Neural cell (in vitro differentiated cells): ENCODE results near the gene ZNF692. TPM values are rescaled to one million over a fixed set of nuclear protein-coding genes. Genes with fewer than 3 reads are reported as not detected.

Source experiments
- H2AFZ ChIP-seq: fragments of 200-600, 300-800 bp; sonication (generic), shearing (Covaris generic); 2 replicates; pipeline ENCODE4 v1.6.0; 2014; ENCODE audit warnings: low read depth, mild to moderate bottlenecking, antibody characterized with exemption, low read length, moderate library complexity
- H3F3A ChIP-seq: fragments of 200-600 bp; shearing (Covaris generic); 2 replicates; pipeline ENCODE4 v1.6.1; 2016; ENCODE audit warnings: mild to moderate bottlenecking, moderate library complexity, mixed read lengths, antibody characterized with exemption, low read length; ENCODE audit not compliant: insufficient read depth, poor library complexity, severe bottlenecking
- H3K27ac ChIP-seq: fragments of 200-600, 300-800 bp; sonication (generic), shearing (Covaris generic); 2 replicates; pipeline ENCODE4 v1.5.1; 2014; ENCODE audit warnings: mild to moderate bottlenecking, low read length, moderate library complexity
- H3K27me3 ChIP-seq: fragments of 300-800, 200-600 bp; sonication (generic), shearing (Covaris generic); 2 replicates; pipeline ENCODE4 v1.6.0; 2014; ENCODE audit warnings: mild to moderate bottlenecking, low read depth, low read length, moderate library complexity; ENCODE audit not compliant: insufficient read depth
- H3K36me3 ChIP-seq: fragments of 300-800, 200-600 bp; sonication (generic), shearing (Covaris generic); 2 replicates; pipeline ENCODE4 v1.5.1; 2014; ENCODE audit warnings: mild to moderate bottlenecking, antibody characterized with exemption, low read length, moderate library complexity; ENCODE audit not compliant: insufficient read depth
- H3K4me2 ChIP-seq: fragments of 300-800, 200-600 bp; sonication (generic), shearing (Covaris generic); 2 replicates; pipeline ENCODE4 v1.6.0; 2014; ENCODE audit warnings: mild to moderate bottlenecking, low read length
- H3K4me3 ChIP-seq: fragments of 300-800, 200-600 bp; sonication (generic), shearing (Covaris generic); 2 replicates; pipeline ENCODE4 v1.5.1; 2014; ENCODE audit warnings: mild to moderate bottlenecking, low read length, moderate library complexity
- H3K79me2 ChIP-seq: fragments of 200-600 bp; shearing (Covaris generic); replicated peaks from 2 replicates; pipeline ENCODE4 v1.6.0; 2014; ENCODE audit warnings: mild to moderate bottlenecking, low read length, moderate library complexity; ENCODE audit not compliant: insufficient read depth
- H3K9ac ChIP-seq: fragments of 300-800, 200-600 bp; sonication (generic), shearing (Covaris generic); 2 replicates; pipeline ENCODE4 v1.6.1; 2016; ENCODE audit warnings: mild to moderate bottlenecking, low read length, mixed read lengths
- H3K9me2 ChIP-seq: fragments of 200-600 bp; shearing (Covaris generic); 2 replicates; pipeline ENCODE4 v1.6.1; 2016; ENCODE audit warnings: mild to moderate bottlenecking, low read length, mixed read lengths; ENCODE audit not compliant: insufficient read depth
- H3K9me3 ChIP-seq: fragments of 200-600, 300-800 bp; sonication (generic), shearing (Covaris generic); 2 replicates; pipeline ENCODE4 v1.6.1; 2016; ENCODE audit warnings: mild to moderate bottlenecking, mixed run types, low read length, moderate library complexity, mixed read lengths
- H4K20me1 ChIP-seq: fragments of 200-600 bp; shearing (Covaris generic); 2 replicates; pipeline ENCODE4 v1.6.1; 2016; ENCODE audit warnings: mild to moderate bottlenecking, mixed run types; ENCODE audit not compliant: insufficient read depth
- CTCF ChIP-seq: fragments of 450-650 bp; IDR thresholded peaks from 2 replicates; pipeline ENCODE4 v1.5.1; 2014; ENCODE audit warnings: antibody characterized with exemption, mild to moderate bottlenecking, moderate library complexity; ENCODE audit not compliant: poor library complexity, severe bottlenecking
- EP300 ChIP-seq: fragments of 450-650 bp; conservative IDR thresholded peaks from 2 replicates; pipeline ENCODE4 v1.6.1; 2014; ENCODE audit warnings: antibody characterized with exemption, mild to moderate bottlenecking, moderate library complexity; ENCODE audit not compliant: poor library complexity, severe bottlenecking
- EZH2 ChIP-seq: fragments of 200-600, 300-800 bp; shearing (Covaris generic), sonication (generic); IDR thresholded peaks from 2 replicates; pipeline ENCODE4 v1.6.1; 2014; ENCODE audit warnings: antibody characterized with exemption, low read length, borderline replicate concordance, mild to moderate bottlenecking; ENCODE audit not compliant: insufficient read depth, poor library complexity, severe bottlenecking
- MXI1 ChIP-seq: fragments of 450-650 bp; conservative IDR thresholded peaks from 2 replicates; pipeline ENCODE4 v1.6.1; 2014; ENCODE audit warnings: antibody characterized with exemption, mild to moderate bottlenecking; ENCODE audit not compliant: poor library complexity, severe bottlenecking
- POLR2AphosphoS5 ChIP-seq: IDR thresholded peaks from 2 replicates; pipeline ENCODE4 v1.6.1; 2012
- RAD21 ChIP-seq: fragments of 450-650 bp; conservative IDR thresholded peaks from 2 replicates; pipeline ENCODE4 v1.6.1; 2014; ENCODE audit warnings: antibody characterized with exemption, mild to moderate bottlenecking, moderate library complexity
- REST ChIP-seq: IDR thresholded peaks from 2 replicates; pipeline ENCODE4 v1.6.1; 2012; ENCODE audit warnings: borderline replicate concordance
- SMC3 ChIP-seq: fragments of 450-650 bp; conservative IDR thresholded peaks from 2 replicates; pipeline ENCODE4 v1.6.1; 2014; ENCODE audit warnings: antibody characterized with exemption, mild to moderate bottlenecking, moderate library complexity; ENCODE audit not compliant: poor library complexity
- TAF1 ChIP-seq: IDR thresholded peaks from 2 replicates; pipeline ENCODE4 v1.6.1; 2012; ENCODE audit warnings: low read depth
- polyA plus RNA-seq: library from polyadenylated mRNA; depleted of rRNA; stranded (reverse); fragments of >200 nt; gene quantifications from 2 replicates; pipeline ENCODE4 v1.2.3, GENCODE V29; 2014

Gene ZNF692
- polyA plus RNA-seq, 1 donor from 2014 or later = 183 TPM

- no peak overlapping the region for H3K27ac ChIP-seq
- H3F3A ChIP-seq = no peaks in the 10 kb centered on the region
- H3K9ac ChIP-seq = no peak overlapping the region
- no peaks in the 10 kb centered on the region for H3K36me3 ChIP-seq
- H3K9me3 ChIP-seq = peaks cover 4% of the 10 kb centered on the region
- no peaks in the 10 kb centered on the region for H3K27me3 ChIP-seq
- no peak for TF ChIP-seq MXI1
- TF ChIP-seq RAD21 = no peak
- TF ChIP-seq CTCF = no peak
- no peak for TF ChIP-seq POLR2AphosphoS5
- TF ChIP-seq SMC3 = no peak
- TF ChIP-seq REST = no peak
- no peak for TF ChIP-seq TAF1
- TF ChIP-seq EP300 = no peak
- H3K79me2 ChIP-seq = no peaks in the 10 kb centered on the region
- H3K4me3 ChIP-seq = no peak overlapping the region
- H4K20me1 ChIP-seq = no peaks in the 10 kb centered on the region
- no peaks in the 10 kb centered on the region for H3K9me2 ChIP-seq
- no peak overlapping the region for H2AFZ ChIP-seq
- no peak overlapping the region for H3K4me2 ChIP-seq
Observed at GRCh38 chr1:248802454-248802853, 56.4 kb downstream of the ZNF692 start.

GRCh38 chr1:248800459-248800858, 58.4 kb downstream of the ZNF692 start:
- no peak overlapping the region for H3K9ac ChIP-seq
- H3K27me3 ChIP-seq = no peaks in the 10 kb centered on the region
- no peak overlapping the region for H3K4me3 ChIP-seq
- H3K36me3 ChIP-seq = no peaks in the 10 kb centered on the region
- no peak overlapping the region for H3K27ac ChIP-seq
- H3K9me2 ChIP-seq = no peaks in the 10 kb centered on the region
- TF ChIP-seq CTCF (no peak), EP300 (no peak), EZH2 (no peak), SMC3 (no peak), MXI1 (no peak), RAD21 (no peak), TAF1 (no peak), POLR2AphosphoS5 (no peak), REST (no peak)
- peaks cover 4% of the 10 kb centered on the region for H3K9me3 ChIP-seq
- no peak overlapping the region for H3K4me2 ChIP-seq
- H3K79me2 ChIP-seq = no peaks in the 10 kb centered on the region
- H3F3A ChIP-seq = no peaks in the 10 kb centered on the region
- H2AFZ ChIP-seq = no peak overlapping the region
- H4K20me1 ChIP-seq = no peaks in the 10 kb centered on the region
